HG02870 (cell line): ENCODE data around the gene GPANK1.
"Not testable (repeated sequence)": the region's sequence is repeated elsewhere in the genome, so short reads cannot be mapped to it uniquely, and the experiment has no call there.

Experiments
- ATAC-seq: cut with Tn5 transposase; IDR thresholded peaks from one replicate; pipeline ENCODE4 v1.9.1; 2021; ENCODE audit warnings: mild to moderate bottlenecking, moderate library complexity; ENCODE audit not compliant: unreplicated experiment

The GPANK1 gene

DNA sequence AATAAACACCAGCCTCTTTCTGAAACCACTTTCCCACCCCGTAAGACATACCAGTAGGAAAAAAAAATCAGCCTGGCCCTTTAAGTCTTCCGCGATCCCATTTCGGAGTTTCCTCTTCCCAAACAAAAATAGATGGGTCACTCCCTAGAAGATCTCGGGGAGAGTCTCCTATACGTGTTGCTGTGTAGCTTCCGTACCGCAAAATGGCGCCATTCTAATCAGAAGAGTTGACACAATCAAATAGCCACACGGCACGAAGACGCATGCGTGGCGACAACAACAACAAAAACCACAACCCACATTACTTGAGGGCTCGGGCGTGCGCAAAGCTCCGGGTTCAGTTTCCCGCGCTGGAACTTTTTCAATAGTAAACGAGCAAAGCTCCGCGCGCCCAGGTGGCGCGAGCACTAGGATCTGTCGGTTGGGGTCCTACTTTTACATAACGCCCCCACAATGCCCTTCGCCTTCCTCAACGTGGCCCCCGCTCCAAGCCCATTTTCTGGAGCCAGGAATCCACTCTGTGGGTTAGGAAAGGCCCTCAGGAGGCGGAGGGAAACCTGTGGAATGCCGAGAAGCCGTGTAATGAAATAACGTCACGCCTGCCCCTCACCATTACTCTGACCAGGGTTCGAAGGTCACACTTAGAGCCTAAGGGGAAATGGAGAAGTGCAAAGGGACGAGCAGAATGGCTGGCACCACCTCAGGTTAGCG lies at the start of gene GPANK1:
TSS of gene GPANK1 (minus strand) at position 208 of the 711 bp plus-strand sequence. CDS start 519 bp downstream, outside the sequence.
- ATAC-seq = peak; percentile 35

DNA sequence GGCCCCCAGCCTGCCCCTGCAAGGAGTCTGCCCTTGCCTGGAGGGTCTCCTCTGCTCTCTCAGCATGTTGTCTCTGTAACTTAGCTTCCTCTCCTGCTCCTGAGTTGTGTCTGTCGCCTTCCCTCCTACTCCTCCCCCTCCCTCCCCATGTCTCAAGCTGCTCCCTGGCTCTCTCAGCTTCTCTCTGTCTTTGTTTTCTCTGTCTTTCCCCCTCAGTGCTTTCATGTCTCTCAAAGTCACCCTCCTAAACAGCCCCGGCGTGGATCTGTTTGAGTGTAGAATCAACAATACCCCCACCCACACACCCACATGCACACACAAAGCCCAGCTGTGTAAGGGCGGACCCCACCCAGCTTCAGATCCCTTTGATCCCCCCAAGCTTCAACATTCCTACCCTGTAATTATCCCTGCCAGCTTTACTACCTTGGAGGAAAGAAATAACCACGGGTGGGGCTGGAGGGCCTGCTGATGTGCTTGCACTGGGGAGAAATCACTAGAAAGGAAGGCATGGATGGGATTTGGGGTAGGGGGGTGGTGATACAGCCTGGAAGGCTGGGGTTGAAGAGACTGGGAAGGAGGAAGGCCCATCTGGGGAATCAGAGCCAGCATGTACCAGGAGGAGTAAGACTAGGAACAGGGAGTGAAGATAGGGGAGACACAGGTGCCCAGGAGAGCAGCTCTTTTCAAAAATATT lies 49.3 kb upstream of the GPANK1 start:
- no peak for ATAC-seq

DNA sequence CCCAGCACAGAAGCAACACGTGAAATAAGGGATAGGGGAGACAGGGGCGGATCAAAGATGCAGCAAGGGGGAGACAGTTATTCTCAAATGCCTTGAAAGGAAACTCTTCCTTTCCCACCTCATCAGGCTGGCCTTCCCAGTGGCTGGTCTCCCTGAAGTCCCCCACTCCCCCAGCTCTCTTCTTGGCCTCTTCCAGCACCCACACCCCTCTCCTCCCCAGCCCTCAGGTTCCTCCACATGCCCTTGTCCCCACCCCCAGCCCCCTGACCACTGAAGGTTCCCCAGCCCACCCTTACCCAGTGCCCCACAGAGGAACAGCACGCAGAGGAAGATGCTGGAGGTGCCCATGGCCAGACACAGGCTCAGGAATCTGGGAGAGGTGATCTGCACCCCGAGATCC lies 48.7 kb upstream of the GPANK1 start:
- ATAC-seq = no peak

DNA sequence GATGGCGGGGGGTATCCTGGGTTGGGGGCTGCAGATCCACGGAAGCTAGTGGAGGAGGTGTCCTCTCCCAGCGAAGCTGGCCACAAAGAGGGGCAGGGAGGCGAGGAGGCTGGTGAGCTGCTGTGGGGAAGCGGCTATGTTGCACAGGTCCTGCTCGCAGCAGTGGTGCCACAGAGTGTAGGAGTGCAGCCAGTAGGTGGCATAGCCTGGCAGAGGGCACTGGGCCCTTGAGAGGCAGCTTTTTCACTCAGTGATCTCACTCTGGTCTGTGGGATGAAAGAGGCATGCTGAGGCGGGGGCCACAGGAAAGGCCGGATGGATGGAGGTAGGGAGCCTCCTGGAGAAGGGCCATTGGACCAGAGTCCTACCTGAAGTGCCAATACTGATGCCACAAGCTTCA lies 47.5 kb upstream of the GPANK1 start:
- ATAC-seq = no peak

DNA sequence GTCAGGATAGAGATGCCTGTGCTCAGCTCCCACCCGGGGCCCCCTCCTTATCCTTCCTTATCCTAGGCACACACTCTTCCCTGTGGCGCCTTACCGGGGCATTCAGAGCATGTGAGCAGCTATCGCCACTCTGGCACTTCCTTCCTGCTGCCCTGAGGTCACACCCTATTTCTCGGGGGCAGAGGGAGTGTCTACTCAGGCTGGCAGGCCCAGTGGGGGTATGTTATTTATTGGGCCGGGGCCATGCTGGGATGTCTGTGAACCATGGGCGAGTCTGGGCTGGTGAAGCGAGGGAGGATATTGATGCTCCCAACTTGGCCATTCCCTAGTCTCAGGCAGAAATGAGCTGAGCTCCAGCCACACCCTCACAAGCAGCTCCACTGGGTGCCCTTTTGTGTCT lies 46.4 kb upstream of the GPANK1 start:
- no peak for ATAC-seq

DNA sequence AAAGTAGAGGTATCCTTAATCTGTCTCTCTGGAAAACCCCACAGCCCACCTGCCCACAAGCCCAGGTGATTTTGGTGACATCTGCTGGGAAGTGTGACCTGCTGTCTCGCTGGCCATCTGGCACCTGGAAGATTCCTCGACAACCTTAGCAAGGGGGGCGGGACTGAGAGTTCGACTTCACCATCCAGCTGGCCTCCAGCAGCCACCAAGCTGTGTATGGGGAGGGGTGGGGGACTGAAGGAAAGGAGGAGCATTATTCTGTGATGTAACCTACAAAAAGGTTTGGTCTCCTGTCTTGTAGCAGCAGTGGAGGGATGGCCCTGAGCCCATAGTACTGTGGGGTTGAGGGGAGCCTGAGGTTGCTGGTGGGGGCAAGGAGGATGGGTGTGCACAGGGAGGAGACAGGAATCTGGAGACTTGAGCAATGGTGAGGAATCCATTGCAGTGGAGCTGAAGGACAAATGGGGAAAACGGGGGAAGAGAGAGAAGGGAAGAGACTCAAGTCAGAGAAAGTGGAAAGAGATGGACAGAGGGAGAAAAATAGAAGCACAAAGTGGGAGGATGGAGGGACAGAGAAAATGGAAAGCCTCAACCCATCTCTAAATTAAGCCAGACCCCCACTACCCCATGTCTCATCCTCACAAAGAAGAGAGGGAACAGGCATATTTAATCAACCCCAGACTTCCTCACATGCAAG lies 45.9 kb upstream of the GPANK1 start:
- no peak for ATAC-seq

DNA sequence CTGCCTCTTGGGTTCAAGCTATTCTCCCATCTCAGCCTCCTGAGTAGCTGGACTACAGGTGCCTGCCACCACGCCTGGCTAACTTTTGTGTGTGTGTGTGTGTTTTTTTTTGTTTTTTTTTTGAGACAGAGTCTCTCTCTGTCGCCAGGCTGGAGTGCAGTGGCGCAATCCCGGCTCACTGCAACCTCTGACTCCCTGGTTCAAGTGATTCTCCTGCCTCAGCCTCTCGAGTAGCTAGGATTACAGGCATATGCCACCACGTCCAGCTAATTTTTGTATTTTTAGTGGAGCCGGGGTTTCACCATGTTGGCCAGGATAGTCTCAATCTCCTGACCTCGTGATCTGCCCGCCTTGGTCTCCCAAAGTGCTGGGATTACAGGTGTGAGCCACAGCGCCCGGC lies 44.4 kb upstream of the GPANK1 start:
- not testable (repeated sequence) for ATAC-seq

DNA sequence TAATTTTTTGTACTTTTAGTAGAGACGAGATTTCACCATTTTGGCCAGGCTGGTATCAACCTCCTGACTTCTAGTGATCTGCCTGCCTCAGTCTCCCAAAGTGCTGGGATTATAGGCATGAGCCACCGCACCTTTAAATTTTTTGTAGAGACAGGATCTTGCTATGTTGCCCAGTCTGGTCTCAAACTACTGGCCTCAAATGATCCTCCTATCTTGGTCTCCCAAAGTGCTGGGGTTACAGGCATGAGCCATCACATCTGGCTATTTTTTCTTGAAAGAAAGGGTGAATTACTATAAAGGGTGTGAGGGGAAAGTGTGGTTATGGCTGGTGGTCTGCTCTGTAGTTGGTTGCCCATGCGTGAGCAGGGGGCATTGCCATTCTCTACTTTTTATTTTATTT lies 43.4 kb upstream of the GPANK1 start:
- no peak for ATAC-seq

DNA sequence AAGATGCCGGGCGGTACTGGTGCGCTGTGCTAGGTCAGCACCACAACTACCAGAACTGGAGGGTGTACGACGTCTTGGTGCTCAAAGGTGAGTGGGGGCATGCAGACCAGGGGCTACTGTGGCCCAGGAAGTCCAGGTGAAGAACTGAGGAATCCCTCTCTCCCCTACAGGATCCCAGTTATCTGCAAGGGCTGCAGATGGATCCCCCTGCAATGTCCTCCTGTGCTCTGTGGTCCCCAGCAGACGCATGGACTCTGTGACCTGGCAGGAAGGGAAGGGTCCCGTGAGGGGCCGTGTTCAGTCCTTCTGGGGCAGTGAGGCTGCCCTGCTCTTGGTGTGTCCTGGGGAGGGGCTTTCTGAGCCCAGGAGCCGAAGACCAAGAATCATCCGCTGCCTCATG lies 42.9 kb upstream of the GPANK1 start:
- ATAC-seq = no peak

DNA sequence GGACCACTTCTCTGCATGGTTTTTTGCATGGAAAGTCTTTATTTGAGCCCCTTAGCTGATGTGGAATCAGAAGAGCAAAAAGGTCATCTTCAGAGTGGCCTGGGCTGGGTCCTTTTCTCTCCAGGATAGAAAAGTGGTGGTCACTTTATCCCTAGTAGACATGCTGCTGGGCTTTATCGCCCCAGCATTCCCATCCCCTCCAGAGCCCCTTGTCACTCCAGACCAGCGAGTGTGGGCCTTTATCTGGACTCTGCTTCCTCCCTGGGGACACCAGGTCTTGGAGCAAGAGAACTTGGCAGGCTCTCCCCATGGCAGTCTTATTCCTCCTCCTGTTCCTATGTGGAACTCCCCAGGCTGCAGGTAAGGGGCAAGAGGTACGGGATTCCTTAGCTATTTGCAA lies 41.8 kb upstream of the GPANK1 start, which contains the start of gene LY6G6F:
TSS of gene LY6G6F (plus strand) at position 268 of the 400 bp plus-strand sequence. CDS start at position 309, 41 bp downstream.
- ATAC-seq = no peak

DNA sequence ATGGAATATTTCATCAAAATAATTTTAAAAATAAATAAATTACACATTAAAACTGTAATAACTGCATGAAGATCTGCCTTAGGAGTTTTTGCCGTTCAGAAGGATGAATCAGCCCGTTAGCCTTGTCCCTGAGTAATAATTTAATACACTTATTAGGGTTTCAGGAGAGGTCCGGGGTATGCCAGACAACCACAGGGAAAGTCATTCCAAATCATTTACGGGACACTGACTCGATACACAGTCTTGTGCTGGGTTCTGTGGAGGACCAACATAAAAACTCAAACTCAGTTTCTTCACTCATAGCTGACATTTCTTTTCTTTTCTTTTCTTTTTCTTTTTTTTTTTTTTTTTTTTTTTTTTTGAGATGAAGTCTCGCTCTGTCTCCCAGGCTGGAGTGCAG lies 41.1 kb upstream of the GPANK1 start:
- no peak for ATAC-seq

DNA sequence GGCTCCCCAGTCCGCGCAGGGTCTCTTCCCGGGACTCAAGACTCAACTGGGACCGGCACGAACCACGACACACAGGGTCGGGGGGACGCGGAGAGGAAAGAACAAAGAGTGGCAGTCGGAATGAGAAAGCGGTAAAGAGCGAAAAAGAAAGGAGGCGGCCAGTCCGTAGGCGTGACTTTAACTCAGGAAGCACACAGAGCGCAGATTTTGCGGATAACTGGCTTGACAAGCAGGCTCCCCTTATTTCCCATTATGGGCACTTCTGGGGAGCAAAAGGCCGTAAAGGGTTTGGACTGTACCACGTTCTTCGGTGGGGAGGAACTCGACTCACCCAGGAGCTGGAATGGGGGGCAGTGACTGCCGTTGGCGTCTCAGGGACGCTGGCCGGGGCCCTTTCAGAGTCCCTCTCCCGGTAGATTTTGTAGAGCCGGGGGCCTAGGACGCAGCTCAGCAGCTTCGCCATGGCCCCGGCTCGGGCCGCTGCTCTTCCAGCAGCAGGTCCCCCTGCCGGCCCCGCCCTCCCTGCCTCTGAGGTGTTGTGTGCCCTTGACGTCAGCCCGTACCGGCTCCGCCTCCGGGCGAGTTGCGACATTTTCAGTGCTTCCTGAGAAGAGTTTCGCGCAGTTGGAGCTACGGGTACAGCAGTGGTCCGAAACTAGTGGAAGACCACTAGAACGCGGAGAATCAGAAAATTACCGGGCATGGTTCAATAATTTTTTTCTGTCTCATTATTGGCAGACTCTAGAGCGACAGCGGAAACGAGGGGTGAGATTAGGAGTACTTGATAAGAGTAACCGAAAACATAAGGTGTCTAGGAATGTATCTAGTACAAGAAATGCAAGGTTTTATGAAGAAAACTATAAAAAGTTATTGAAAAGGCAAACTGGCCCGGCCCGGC lies 38.3 kb upstream of the GPANK1 start, which contains the start of gene ABHD16A:
TSS of gene ABHD16A (minus strand) at position 506 of the 898 bp plus-strand sequence. CDS start at position 463, 43 bp downstream.
- peak; percentile 81 for ATAC-seq

DNA sequence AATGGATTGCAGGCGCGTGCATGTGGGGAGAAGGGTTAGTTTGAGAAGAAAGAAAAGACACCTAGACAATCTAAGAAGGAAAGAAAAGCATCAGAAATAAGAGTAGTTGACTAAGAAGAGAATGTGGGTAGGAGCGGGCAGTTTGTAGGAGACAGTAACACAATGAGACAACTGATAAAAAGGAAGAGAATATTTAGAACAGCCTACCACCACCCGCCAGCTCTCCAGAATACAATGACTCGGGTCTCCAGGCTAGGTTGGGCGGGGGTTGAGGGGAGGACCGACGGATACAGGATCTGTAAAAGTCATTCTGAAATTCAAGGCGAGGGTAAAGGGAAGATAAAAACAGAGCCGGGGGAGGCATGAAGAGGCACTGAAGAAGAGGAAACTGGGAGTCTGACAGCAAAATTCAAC lies 37.6 kb upstream of the GPANK1 start:
- ATAC-seq = no peak

DNA sequence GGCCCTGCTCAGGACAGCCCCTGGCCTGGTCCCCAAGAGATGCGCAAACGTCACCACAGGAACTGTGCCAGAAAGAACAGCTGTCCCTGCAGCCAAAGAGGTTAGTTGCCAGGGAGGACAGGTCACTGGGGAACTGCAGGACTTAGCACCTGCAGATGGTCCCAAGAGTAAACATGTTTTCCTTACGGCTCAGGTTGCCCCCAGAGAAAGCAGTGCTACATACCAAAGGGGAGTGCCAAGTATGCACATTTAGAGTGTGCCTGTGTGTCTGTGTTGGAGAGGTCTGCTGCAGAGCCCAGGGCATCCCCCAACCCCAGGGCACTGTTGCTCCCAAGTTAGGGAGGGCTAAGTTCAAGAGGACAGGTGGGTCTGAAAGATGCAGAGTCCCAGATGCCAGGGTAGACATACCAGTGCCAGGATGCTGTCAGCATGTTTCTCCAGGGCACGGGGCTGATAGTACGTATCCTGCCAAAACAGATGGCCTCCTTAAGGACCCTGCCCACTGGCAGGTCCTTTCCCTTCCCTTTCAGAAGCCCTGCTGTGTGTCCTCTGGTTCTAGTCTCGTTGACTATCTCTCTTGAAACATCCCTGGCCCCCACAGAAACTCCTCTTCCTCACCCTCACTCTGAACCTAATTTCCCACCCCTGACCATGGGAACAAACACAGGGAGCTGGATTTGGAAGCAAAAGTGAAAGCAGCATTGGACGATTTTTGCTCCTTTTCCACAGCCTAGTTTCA lies 37.0 kb upstream of the GPANK1 start:
- no peak for ATAC-seq

DNA sequence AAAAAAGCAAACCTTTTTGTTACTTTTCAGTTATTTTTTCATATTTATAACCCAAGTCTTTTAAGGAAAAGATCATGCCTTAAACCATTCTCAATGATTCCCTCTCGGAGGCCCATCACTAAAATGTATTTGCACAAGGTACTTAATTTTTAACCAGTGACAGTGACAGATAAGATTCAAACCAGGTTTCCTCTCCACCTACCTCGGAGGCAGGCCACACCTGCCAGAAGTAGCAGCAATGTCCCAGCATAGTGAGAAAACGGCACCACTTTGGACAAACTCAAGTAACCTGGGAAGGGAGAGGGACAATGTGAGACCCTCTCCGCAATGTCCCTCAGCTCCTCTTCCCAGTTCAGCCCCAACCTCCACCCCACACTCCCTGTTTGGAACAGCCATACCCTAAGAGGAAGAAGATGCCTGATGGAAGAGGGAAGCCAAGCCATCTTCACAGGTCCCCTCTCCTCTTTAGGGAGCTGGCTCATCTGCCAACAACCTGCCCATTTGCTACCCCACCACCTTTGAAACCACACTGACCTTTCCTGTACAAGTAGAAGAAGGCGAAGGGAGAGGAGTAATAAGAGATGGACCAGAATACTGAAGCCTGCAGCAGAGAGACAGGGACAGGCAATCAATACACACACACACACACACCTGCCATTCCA lies 36.1 kb upstream of the GPANK1 start:
- ATAC-seq = no peak

DNA sequence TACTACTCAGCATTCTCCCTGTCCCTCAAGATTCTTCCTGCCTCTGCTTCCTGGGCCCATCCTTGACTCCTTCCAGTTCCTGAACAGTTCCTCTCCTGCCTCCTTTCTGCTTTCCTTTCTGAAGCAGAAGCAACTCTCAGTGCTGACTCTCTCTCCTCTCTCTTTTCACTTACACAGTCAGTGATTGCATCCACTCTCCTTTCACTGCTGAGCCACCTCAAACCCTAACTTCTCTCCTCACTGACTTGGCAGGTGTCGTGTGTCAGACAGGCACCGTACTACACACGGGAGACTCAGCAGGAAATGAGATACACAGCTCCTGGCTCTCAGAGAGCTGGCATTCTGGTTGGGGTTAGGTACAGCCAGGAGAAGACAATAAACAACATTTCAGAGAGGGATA lies 32.8 kb upstream of the GPANK1 start:
- ATAC-seq = no peak

DNA sequence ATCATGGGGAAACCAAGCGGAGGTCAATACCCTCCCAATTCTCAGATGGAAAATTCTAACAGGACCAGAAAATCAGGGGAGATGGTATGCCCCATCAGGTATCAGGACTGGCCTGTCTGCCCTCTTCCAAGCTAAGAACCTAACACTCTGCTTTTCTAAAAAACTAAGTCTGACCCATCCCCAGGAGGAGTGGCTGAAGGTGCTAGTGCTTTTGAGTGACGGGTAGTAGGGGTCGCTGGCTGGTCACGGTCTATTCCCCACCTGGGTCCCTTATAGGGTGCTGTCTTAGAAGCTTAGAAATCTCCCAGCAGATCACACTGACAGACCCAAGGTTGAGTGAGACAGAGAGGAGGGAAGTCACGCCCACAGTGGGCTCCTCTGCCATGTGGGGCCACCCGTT lies 28.7 kb upstream of the GPANK1 start:
- ATAC-seq = no peak

DNA sequence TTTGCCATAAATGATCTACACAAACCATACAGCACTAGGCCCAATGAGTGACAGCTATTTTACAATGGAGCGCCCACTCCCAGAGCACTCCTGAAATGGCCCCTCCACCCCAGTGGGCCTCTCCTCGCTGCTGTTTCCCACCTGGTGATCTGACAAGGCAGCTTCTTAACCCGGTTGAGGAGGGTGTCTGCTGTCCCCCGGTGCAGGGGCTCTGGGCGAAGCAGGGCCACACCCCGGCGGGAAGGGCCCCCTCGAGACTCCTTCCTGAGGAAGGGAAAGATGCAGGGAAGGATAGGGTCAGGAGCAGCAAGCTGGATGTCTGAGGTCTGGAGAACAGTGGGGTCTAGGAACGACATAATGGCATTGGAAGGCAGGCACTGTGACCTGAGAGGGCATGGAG lies 28.1 kb upstream of the GPANK1 start:
- ATAC-seq = no peak

DNA sequence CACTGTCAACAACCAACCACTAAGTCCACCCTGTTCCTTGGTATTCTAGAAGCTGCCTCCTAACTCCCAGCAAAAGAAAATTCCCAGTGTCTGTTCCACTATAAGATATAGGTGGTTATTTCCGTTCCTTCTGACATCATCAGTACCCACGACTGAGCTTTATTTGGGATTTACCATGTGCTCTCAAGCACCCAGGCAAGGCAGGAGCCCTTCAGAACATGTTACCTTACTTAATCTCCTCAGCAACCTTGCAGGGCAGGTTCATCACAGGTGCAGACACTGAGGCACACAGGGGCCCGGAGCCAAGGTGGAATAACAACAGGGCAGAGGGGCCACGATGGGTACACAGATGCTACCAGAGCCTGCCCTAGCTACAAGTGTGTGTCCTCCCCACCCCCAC lies 27.6 kb upstream of the GPANK1 start:
- no peak for ATAC-seq
